Peyer's patch (tissue), 4 donors: ENCODE measurements around the gene FAM204A.

Experiments
- CTCF ChIP-seq, 6 experiments: fragments of 450-650 bp in 4 of 6; fragments of 200-600 bp in 2 of 6; sonication (generic) in 1 of 6; IDR thresholded peaks; one replicate each; pipeline ENCODE4 v1.5.1; 2017 to 2019; ENCODE audit warnings: antibody characterized with exemption in 6 of 6, mild to moderate bottlenecking in 3 of 6, moderate library complexity in 1 of 6
- POLR2A ChIP-seq, 2 donors: fragments of 450-650 bp; IDR thresholded peaks; one replicate each; pipeline ENCODE4 v1.5.1; 2017; ENCODE audit warnings: antibody characterized with exemption in 2 of 2, mild to moderate bottlenecking in 2 of 2, moderate library complexity in 2 of 2

GRCh38 chr10:118282670-118283069 is 59.5 kb downstream of the FAM204A start:
- TF ChIP-seq CTCF (IDR thresholded peaks at IDR 0.05) (no peak), POLR2A (IDR thresholded peaks at IDR 0.05) (no peak)
